Measurements from ENCODE around the gene NIPBL. TPM values are rescaled to one million over a fixed set of nuclear protein-coding genes. Genes with fewer than 3 reads are reported as not detected.

Gene NIPBL
- total and polyA plus RNA-seq, 10 of the 15 experiments (the other 5 are each of a cell fraction or from before 2014, with no cell fraction given), result 10.4 to 50.4 (median 20.2) TPM

GRCh38 chr5:37060030-37060429, 183.5 kb downstream of the NIPBL start:
- CTCF ChIA-PET, result interaction anchor here (0.8 kb wide), 1 partner anchor 21 kb away, joined by 3 read pairs; no protein-coding TSS in a partner anchor
- H4K20me1 ChIP-seq (ENCODE audit: control insufficient read depth, insufficient read depth), result no peaks in the 10 kb centered on the region
- SMC1A ChIA-PET (ENCODE audit: uncharacterized antibody, unreplicated experiment), result interaction anchor here (0.7 kb wide), 2 partner anchors 11 to 26 kb away, joined by 3 read pairs; no protein-coding TSS in a partner anchor
- TF ChIP-seq KDM1A (IDR thresholded peaks at IDR 0.05; ENCODE audit: borderline replicate concordance) (no peak), PML (IDR thresholded peaks at IDR 0.05; ENCODE audit: low read length) (no peak), YY1 (IDR thresholded peaks at IDR 0.05; ENCODE audit: low read depth, low read length) (no peak), KLF5 (IDR thresholded peaks at IDR 0.05; ENCODE audit: partially characterized antibody) (no peak), NBN (IDR thresholded peaks at IDR 0.05) (no peak), BCL3 (IDR thresholded peaks at IDR 0.05; ENCODE audit: borderline replicate concordance, insufficient read depth, low read depth, low read length, poor library complexity, severe bottlenecking) (no peak), ESRRA (IDR thresholded peaks at IDR 0.05; ENCODE audit: low read length) (no peak), EP300 (IDR thresholded peaks at IDR 0.05; ENCODE audit: borderline replicate concordance in 1 of 2, control insufficient read depth in 1 of 2, low read depth in 2 of 2, low read length in 2 of 2) (no peak), NFXL1 (IDR thresholded peaks at IDR 0.05; ENCODE audit: borderline replicate concordance) (no peak), ZNF274 (IDR thresholded peaks at IDR 0.05; ENCODE audit: insufficient read depth, insufficient read length) (no peak), ELK1 (IDR thresholded peaks at IDR 0.05; ENCODE audit: low read depth, low read length) (no peak), MTA2 (IDR thresholded peaks at IDR 0.05; ENCODE audit: low read depth) (no peak), POLR2AphosphoS2 (IDR thresholded peaks at IDR 0.05; ENCODE audit: low read depth, low read length) (no peak)
- TF ChIP-seq, protein P1, sequence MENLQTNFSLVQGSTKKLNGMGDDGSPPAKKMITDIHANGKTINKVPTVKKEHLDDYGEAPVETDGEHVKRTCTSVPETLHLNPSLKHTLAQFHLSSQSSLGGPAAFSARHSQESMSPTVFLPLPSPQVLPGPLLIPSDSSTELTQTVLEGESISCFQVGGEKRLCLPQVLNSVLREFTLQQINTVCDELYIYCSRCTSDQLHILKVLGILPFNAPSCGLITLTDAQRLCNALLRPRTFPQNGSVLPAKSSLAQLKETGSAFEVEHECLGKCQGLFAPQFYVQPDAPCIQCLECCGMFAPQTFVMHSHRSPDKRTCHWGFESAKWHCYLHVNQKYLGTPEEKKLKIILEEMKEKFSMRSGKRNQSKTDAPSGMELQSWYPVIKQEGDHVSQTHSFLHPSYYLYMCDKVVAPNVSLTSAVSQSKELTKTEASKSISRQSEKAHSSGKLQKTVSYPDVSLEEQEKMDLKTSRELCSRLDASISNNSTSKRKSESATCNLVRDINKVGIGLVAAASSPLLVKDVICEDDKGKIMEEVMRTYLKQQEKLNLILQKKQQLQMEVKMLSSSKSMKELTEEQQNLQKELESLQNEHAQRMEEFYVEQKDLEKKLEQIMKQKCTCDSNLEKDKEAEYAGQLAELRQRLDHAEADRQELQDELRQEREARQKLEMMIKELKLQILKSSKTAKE (IDR thresholded peaks at IDR 0.05; ENCODE audit: low read depth, poor library complexity, severe bottlenecking), result no peak
- TF ChIP-seq, protein P2, sequence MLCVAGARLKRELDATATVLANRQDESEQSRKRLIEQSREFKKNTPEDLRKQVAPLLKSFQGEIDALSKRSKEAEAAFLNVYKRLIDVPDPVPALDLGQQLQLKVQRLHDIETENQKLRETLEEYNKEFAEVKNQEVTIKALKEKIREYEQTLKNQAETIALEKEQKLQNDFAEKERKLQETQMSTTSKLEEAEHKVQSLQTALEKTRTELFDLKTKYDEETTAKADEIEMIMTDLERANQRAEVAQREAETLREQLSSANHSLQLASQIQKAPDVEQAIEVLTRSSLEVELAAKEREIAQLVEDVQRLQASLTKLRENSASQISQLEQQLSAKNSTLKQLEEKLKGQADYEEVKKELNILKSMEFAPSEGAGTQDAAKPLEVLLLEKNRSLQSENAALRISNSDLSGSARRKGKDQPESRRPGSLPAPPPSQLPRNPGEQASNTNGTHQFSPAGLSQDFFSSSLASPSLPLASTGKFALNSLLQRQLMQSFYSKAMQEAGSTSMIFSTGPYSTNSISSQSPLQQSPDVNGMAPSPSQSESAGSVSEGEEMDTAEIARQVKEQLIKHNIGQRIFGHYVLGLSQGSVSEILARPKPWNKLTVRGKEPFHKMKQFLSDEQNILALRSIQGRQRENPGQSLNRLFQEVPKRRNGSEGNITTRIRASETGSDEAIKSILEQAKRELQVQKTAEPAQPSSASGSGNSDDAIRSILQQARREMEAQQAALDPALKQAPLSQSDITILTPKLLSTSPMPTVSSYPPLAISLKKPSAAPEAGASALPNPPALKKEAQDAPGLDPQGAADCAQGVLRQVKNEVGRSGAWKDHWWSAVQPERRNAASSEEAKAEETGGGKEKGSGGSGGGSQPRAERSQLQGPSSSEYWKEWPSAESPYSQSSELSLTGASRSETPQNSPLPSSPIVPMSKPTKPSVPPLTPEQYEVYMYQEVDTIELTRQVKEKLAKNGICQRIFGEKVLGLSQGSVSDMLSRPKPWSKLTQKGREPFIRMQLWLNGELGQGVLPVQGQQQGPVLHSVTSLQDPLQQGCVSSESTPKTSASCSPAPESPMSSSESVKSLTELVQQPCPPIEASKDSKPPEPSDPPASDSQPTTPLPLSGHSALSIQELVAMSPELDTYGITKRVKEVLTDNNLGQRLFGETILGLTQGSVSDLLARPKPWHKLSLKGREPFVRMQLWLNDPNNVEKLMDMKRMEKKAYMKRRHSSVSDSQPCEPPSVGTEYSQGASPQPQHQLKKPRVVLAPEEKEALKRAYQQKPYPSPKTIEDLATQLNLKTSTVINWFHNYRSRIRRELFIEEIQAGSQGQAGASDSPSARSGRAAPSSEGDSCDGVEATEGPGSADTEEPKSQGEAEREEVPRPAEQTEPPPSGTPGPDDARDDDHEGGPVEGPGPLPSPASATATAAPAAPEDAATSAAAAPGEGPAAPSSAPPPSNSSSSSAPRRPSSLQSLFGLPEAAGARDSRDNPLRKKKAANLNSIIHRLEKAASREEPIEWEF (IDR thresholded peaks at IDR 0.05; ENCODE audit: insufficient replicate concordance, low read depth, low read length), result no peak
- no peak overlapping the region for H3K9ac ChIP-seq (ENCODE audit: control insufficient read depth, insufficient read depth, low read length)
- H3K27me3 ChIP-seq (replicated peaks in 1 of 2; ENCODE audit: control insufficient read depth in 2 of 2, insufficient read depth in 2 of 2, low read length in 1 of 2), result no peaks in the 10 kb centered on the region
- ATAC-seq (no peak), FAIRE-seq (no peak), DNase-seq (ENCODE audit: low read depth, low spot score) (no peak)
- no peaks in the 10 kb centered on the region for H3K79me2 ChIP-seq (ENCODE audit: control insufficient read depth, insufficient read depth, low read length)
- H2AFZ ChIP-seq (ENCODE audit: control insufficient read depth, low read depth, low read length), result no peak overlapping the region
- in situ Hi-C loops (cut with MboI), result no loop called here
- no TSS peak for BruUV-seq (replicated peaks)
- H3K4me2 ChIP-seq (ENCODE audit: control insufficient read depth, insufficient read depth), result no peak overlapping the region
- POLR2A ChIA-PET, result no interaction called here
- no peaks in the 10 kb centered on the region for H3K9me3 ChIP-seq (replicated peaks; ENCODE audit: control insufficient read depth, insufficient read depth, low read length)
- WGBS (ENCODE audit: insufficient coverage, insufficient replicate concordance, low lambda C conversion rate, missing lambda C conversion rate), result 96% methylated on average over 1 of the region's 1 CpG
- intact Hi-C loops (cut with micrococcal nuclease; ENCODE audit: unreplicated experiment), result no loop called here
- H3K4me3 ChIP-seq, result no peak overlapping the region
- no peaks in the 10 kb centered on the region for H3K4me1 ChIP-seq (ENCODE audit: control insufficient read depth, insufficient read depth, low read length)
- H3K36me3 ChIP-seq (ENCODE audit: control insufficient read depth in 2 of 2, insufficient read depth in 2 of 2, low read length in 1 of 2), result peaks cover 2 to 12% of the 10 kb centered on the region in 2 experiments
- H3K27ac ChIP-seq (ENCODE audit: control insufficient read depth, insufficient read depth), result no peak overlapping the region
- RAD21 ChIA-PET (ENCODE audit: unreplicated experiment), result no interaction called here
